PC-9 (cell line): ENCODE measurements around the gene TRPM5. TPM values are rescaled to one million over a fixed set of nuclear protein-coding genes. Genes with fewer than 3 reads are reported as not detected.

Experiments
- BruUV-seq: library from RNA; stranded (reverse); fragments of 400-500 nt; replicated peaks from 2 replicates; lab custom pipeline; 2021; lab: Mats Ljungman, UMichigan
- CTCF ChIA-PET: fragments of 300-600 bp; sonication (Branson Sonifier 250); formaldehyde crosslinking; loops from one replicate; lab custom pipeline; 2022; ENCODE audit warnings: antibody characterized with exemption; lab: Charles Lee
- POLR2A ChIA-PET: fragments of 300-600 bp; sonication (Branson Sonifier 250); formaldehyde crosslinking; loops from one replicate; lab custom pipeline; 2022; ENCODE audit warnings: antibody characterized with exemption; ENCODE audit not compliant: unreplicated experiment; lab: Charles Lee
- DNase-seq, 2 experiments: peaks; one replicate each; pipeline versions ENCODE4 v3.0.0 to v3.0.0-alpha.2; 2015 to 2022; ENCODE audit warnings: mixed read lengths in 1 of 2
- H2AFZ ChIP-seq: fragments of 200-600 bp; sonication (generic); 2 replicates; pipeline ENCODE4 v1.8.1; 2017; ENCODE audit warnings: antibody characterized with exemption
- H3F3A ChIP-seq: fragments of 200-600 bp; sonication (generic); 2 replicates; pipeline ENCODE4 v1.8.1; 2017; ENCODE audit warnings: antibody characterized with exemption, mild to moderate bottlenecking, low read depth; ENCODE audit not compliant: insufficient read depth
- H3K27ac ChIP-seq: fragments of 200-600 bp; sonication (generic); 2 replicates; pipeline ENCODE4 v1.6.1; 2016; ENCODE audit warnings: mixed run types
- H3K27me3 ChIP-seq: fragments of 200-600 bp; sonication (generic); 2 replicates; pipeline ENCODE4 v1.6.1; 2016; ENCODE audit warnings: low read depth, mixed run types; ENCODE audit not compliant: insufficient read depth
- H3K36me3 ChIP-seq: fragments of 200-600 bp; sonication (generic); 2 replicates; pipeline ENCODE4 v1.6.1; 2016; ENCODE audit warnings: low read depth, mixed run types
- H3K4me1 ChIP-seq: fragments of 200-600 bp; sonication (generic); replicated peaks from 2 replicates; pipeline ENCODE4 v1.6.1; 2016; ENCODE audit warnings: mixed run types; ENCODE audit not compliant: insufficient read depth
- H3K4me2 ChIP-seq: fragments of 200-600 bp; sonication (generic); 2 replicates; pipeline ENCODE4 v1.6.1; 2017; ENCODE audit warnings: mixed run types
- H3K4me3 ChIP-seq: fragments of 200-600 bp; sonication (generic); 2 replicates; pipeline ENCODE4 v1.6.1; 2016; ENCODE audit warnings: mixed run types
- H3K79me2 ChIP-seq: fragments of 200-600 bp; sonication (generic); 2 replicates; pipeline ENCODE4 v1.6.1; 2017; ENCODE audit warnings: low read depth, mixed run types
- H3K9me2 ChIP-seq: fragments of 200-600 bp; sonication (generic); 2 replicates; pipeline ENCODE4 v1.8.1; 2017; ENCODE audit warnings: mild to moderate bottlenecking; ENCODE audit not compliant: insufficient read depth
- H3K9me3 ChIP-seq: fragments of 200-600 bp; sonication (generic); 2 replicates; pipeline ENCODE4 v1.8.1; 2016; ENCODE audit warnings: low read depth; ENCODE audit not compliant: insufficient read depth
- H4K20me1 ChIP-seq: fragments of 200-600 bp; sonication (generic); 2 replicates; pipeline ENCODE4 v1.8.1; 2017; ENCODE audit not compliant: insufficient read depth
- CTCF ChIP-seq: fragments of 200-600 bp; sonication (generic); conservative IDR thresholded peaks from 2 replicates; pipeline ENCODE4 v1.6.1; 2017; ENCODE audit warnings: mixed run types, antibody characterized with exemption, mild to moderate bottlenecking, moderate library complexity
- EZH2 ChIP-seq: fragments of 200-600 bp; sonication (generic); IDR thresholded peaks from 2 replicates; pipeline ENCODE4 v1.8.0; 2017; ENCODE audit warnings: antibody characterized with exemption, low read depth
- intact Hi-C: fragments of 100-400 bp; cut with micrococcal nuclease; formaldehyde crosslinking; loops from one replicate; pipeline ENCODE4 v1.10.0; 2022; ENCODE audit not compliant: unreplicated experiment
- total RNA-seq: library from RNA; stranded (reverse); gene quantifications from 2 replicates; pipeline ENCODE4 v1.2.3, GENCODE V29; 2021

The TRPM5 gene
- total RNA-seq, 1 experiment from 2014 or later, result not detected

- DNase-seq, result peak; percentile 96
- H3K27ac ChIP-seq, result peak within 1 kb of the TSS; percentile 62
- no peaks in the 10 kb centered on the region for H3K9me3 ChIP-seq
- no peaks in the 10 kb centered on the region for H3K36me3 ChIP-seq
- H3K4me3 ChIP-seq, result peak within 1 kb of the TSS; percentile 89
- peaks cover 19% of the 10 kb centered on the region for H3K79me2 ChIP-seq
- peaks cover 10% of the 10 kb centered on the region; the same call in 1 of the 2 replicates for H3F3A ChIP-seq
- no peaks in the 10 kb centered on the region for H3K9me2 ChIP-seq
- no peaks in the 10 kb centered on the region for H3K27me3 ChIP-seq
- CTCF ChIA-PET, result interaction anchor here (0.6 to 1.0 kb wide), 4 partner anchors 12 to 847 kb away, joined by 3 to 4 read pairs (median 4); no protein-coding TSS in a partner anchor
- no peaks in the 10 kb centered on the region for H4K20me1 ChIP-seq
- H3K4me2 ChIP-seq, result peak within 1 kb of the TSS; percentile 81
- peak within 1 kb of the TSS; percentile 78 for H2AFZ ChIP-seq
- no TSS peak for BruUV-seq
- intact Hi-C loops, result loop anchor here (1.0 to 5.0 kb wide), 2 partner anchors 20 to 203 kb away; no protein-coding TSS in a partner anchor
- no peaks in the 10 kb centered on the region for H3K4me1 ChIP-seq
- POLR2A ChIA-PET, result interaction anchor here (0.7 kb wide), 1 partner anchor 565 kb away, joined by 7 read pairs; the partner anchor contains the start of gene SYT8
- no peak for TF ChIP-seq EZH2
- TF ChIP-seq CTCF, result peak; percentile 80
These were observed 44.1 kb downstream of the TRPM5 start, which contains the start of gene TSSC4 for GRCh38 chr11:2400069-2400761. Gene TSSC4 (plus strand): TSS chr11:2400750. CDS start chr11:2402634, 1,884 bp downstream.

GRCh38 chr11:2399488-2400068 is 44.7 kb downstream of the TRPM5 start:
- TSS peak; percentile 80 for BruUV-seq
- Histone ChIP-seq H3K4me1 (no peaks in the 10 kb centered on the region), H4K20me1 (no peaks in the 10 kb centered on the region), H3K27ac (peak overlapping the region; percentile 62), H3K79me2 (peaks cover 19% of the 10 kb centered on the region), H3K4me3 (peak overlapping the region; percentile 71), H2AFZ (peak overlapping the region; percentile 78), H3F3A (peaks cover 10% of the 10 kb centered on the region; the same call in 1 of the 2 replicates), H3K27me3 (no peaks in the 10 kb centered on the region), H3K4me2 (peak overlapping the region; percentile 81), H3K9me3 (no peaks in the 10 kb centered on the region), H3K36me3 (no peaks in the 10 kb centered on the region), H3K9me2 (no peaks in the 10 kb centered on the region)
- ChIA-PET CTCF (no interaction called here), POLR2A (no interaction called here)
- intact Hi-C loops, result loop anchor here (1.0 to 5.0 kb wide), 3 partner anchors 21 to 202 kb away; no protein-coding TSS in a partner anchor
- TF ChIP-seq EZH2 (no peak), CTCF (no peak)
- DNase-seq, result peak in 1 of 2 experiments; percentile 22

- H3F3A ChIP-seq, result peaks cover 10% of the 10 kb centered on the region; the same call in 1 of the 2 replicates
- no peaks in the 10 kb centered on the region for H3K36me3 ChIP-seq
- peak overlapping the region; percentile 71 for H3K4me3 ChIP-seq
- no peaks in the 10 kb centered on the region for H3K4me1 ChIP-seq
- H3K9me2 ChIP-seq, result no peaks in the 10 kb centered on the region
- no peaks in the 10 kb centered on the region for H3K9me3 ChIP-seq
- no TSS peak for BruUV-seq
- TF ChIP-seq EZH2 (no peak), CTCF (no peak)
- ChIA-PET POLR2A (no interaction called here), CTCF (no interaction called here)
- H2AFZ ChIP-seq, result no peak overlapping the region
- H4K20me1 ChIP-seq, result no peaks in the 10 kb centered on the region
- H3K27ac ChIP-seq, result no peak overlapping the region
- no peak for DNase-seq
- peak overlapping the region; percentile 81 for H3K4me2 ChIP-seq
- intact Hi-C loops, result loop anchor here (1.0 kb wide), 1 partner anchor 94 kb away; no protein-coding TSS in a partner anchor
- H3K79me2 ChIP-seq, result peaks cover 19% of the 10 kb centered on the region
- no peaks in the 10 kb centered on the region for H3K27me3 ChIP-seq
These were observed 45.5 kb downstream of the TRPM5 start for GRCh38 chr11:2398664-2399355.
